ENCODE results near the gene PIH1D1.

Gene PIH1D1

DNA sequence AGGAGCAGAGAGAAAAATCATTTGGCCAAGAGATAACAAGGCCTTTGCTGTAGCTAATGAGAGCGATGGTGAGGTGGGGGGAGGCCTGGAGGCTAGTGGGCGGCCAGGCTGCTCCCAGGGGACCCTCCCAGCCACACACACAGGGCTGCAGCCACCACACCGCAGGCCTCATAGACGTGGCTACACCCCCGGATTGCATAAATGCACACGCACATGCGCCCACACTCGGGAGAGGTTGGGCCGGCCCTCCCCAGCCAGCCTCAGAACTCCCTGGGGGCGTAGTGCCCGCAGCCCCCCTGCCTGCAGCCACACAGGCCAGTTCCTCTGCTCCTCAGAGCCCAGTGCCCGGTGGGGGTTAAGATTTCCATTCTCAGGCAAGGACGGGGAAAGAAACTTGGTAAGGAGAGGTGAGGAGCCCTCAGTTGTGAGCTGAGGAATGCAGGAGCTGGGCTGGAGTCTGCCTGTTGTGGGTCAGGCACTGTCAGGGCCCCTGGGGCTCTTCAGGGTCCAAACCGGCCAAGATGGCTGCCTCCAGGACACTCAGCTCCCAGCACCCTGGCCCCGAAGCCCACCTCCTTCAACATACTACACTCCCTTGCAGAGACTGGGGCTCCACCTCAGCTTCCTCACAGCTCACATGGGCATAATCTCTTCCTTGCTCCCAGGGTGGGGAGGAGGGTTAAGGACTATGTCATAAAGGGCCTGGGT, 36.4 kb downstream of the PIH1D1 start:
- DNase-seq, result no peak

DNA sequence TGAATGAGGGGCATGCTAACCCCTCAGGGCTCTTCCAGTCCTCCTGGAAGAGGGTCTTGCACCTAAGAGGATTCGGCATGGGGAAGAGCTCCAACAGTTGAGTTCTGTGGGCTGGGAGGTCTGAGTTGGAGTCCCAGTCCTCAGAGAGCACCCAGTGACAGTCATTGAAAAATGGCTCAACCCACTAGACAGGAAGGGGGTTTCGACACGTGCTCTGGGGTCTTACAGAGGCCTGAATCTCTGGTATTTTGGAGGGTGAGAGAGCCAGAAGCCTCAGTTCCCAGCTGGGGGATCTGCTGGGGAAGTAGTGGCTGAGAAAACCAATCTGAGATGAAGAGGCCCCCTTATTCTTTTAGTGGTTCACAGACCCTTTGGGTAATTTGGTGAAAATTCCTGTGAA, 37.4 kb downstream of the PIH1D1 start:
- no peak for DNase-seq

DNA sequence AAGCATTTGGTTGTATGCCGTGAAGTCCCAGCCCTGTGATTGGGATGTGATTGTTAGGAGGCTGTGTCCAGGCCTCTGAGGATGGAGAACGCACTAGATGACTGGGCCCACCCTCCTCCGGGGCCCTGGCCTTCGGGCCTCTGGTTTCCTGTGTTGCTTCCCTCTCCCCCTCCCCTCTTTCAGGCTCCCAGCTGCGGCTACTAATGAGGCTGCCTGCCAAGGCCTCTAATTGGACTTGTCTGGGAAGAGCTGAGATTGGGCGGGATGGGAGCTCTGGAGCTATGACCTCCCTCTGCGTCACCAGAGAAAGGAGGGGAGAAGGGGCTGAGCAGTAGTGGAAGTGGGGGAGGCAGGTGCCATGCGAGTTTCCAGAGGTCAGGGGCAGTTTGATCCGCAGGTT, 38.3 kb downstream of the PIH1D1 start:
- DNase-seq, result no peak

DNA sequence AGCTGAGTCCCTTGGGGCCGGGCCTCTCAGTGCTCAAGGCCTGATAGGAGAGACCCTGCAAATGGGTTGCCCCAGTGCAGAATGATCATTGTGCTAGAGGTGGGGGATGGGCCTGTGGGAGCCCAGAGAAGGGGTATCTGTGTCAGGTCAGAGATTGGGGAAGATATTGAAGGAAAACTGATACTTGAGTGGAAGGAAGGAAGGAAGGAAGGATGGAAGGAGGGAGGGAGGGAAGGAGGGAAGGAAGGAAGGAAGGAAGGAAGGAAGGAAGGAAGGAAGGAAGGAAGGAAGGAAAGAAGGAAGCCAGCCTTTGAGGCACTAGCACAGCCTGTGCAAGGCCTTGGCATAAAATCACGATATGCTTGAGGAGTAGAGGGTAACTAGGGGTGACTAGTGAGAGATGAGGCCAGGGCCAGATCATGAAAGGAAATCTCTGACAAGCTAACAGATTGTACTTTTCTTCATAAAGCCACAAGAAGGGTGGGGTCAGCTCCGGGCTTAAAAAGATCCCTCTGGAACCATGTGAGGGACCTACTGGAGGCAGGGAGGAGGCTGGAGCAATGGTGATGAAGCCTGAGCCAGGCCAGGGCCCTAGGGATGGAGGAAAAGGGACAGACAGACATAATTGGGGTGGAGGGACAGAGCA, 39.8 kb downstream of the PIH1D1 start:
- no peak for DNase-seq

DNA sequence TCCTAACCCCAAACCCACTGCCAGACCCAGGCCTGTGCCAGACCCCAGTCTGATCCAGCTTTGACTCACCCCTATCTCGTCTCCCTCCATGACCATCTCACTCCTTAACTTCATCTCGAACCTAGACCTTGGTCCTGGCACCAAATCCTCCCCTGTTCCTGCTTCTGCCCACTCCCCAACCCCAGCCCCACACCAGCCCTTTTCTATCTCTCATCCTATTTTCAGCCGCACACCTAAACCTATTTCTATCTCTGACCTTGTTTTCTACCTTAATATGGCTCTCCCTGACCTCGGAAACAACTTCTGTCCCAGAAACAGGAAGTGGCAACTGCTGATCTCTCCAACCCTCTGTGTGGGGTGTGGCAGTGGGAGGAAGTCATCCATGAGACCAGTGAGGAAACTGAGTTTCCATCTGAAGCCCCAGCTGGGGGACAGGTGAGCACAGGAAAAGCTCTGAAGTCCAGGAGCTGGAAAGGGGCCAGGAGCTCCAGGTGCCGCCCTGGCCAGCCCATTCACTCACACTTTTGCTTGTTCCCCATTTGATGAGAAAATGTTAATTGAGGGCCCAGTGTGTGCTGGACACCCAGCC, 42.1 kb downstream of the PIH1D1 start:
- no peak for DNase-seq

DNA sequence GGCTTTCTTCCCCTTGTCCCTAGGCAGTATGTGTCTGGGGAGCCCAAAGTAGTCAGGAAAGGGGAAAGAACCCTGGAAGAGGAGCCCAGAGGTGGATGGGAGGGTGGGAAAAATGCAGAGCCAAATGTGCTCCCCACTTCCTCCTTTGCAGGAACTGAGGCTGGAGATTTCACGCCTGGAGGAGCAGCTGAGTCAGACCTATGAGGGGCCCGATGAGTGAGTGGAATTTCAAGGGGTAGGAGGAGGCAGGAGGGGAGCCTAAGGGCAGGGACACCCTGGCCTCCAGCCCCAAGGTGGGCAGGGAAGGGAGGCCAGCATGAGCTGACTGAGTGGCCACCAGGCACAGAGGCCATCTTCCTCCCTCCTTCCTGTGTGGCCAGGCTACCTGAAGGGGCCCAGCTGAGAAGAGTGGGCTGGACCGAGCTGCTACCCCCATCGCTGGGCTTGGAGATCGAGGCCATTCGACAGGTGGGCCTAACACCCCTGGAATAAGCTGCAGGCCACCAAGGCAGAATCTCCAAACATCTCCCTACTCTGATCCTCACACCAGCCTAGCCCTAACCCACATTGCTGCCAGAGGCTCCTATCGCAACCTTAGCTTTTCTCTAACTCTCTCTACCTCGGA, 42.7 kb downstream of the PIH1D1 start:
- no peak for DNase-seq

DNA sequence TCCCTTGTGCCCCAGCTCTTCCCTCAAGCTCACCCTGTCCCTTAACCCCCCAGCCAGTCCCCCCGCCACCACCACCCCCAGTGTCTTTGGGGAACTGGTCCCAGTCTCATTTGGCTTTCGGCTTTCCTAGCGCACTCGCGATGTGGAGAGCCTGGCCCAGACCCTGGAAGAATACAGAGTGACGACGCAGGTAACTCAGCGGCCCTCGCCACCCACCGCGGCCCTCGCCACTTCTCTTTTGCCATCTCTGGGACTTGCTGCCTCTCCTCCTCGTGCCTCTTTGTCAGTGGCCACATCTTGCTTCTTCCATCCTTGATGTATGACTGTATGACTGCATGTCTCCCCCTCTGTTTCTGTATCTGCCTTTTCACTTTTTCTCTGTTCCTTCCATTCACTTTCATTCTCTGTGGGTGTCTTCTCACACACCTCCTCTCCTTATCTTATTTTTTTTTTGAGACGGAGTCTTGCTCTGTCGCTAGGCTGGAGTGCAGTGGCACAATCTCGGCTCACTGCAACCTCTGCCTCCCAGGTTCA, 44.1 kb downstream of the PIH1D1 start:
- no peak for DNase-seq

DNA sequence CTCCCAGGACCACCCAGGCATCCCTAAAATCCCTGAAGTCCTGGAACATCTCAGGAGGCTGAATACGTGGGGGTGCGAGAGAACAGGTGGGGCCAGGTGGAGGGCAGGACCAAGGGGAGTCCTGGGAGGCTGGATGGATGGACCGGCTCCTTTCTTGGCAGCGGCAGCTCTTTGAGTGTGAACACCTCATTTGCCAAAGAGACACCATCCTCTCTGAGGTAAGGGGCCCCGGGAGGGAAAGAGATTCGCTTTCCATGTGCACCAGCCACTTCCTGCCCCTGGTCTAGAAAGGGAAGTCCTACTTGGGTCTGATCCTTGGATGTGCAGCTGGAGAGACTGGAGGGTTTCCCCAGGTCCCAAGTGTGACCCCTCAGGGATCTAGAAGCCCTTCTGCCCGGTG, 44.5 kb downstream of the PIH1D1 start:
- no peak for DNase-seq

DNA sequence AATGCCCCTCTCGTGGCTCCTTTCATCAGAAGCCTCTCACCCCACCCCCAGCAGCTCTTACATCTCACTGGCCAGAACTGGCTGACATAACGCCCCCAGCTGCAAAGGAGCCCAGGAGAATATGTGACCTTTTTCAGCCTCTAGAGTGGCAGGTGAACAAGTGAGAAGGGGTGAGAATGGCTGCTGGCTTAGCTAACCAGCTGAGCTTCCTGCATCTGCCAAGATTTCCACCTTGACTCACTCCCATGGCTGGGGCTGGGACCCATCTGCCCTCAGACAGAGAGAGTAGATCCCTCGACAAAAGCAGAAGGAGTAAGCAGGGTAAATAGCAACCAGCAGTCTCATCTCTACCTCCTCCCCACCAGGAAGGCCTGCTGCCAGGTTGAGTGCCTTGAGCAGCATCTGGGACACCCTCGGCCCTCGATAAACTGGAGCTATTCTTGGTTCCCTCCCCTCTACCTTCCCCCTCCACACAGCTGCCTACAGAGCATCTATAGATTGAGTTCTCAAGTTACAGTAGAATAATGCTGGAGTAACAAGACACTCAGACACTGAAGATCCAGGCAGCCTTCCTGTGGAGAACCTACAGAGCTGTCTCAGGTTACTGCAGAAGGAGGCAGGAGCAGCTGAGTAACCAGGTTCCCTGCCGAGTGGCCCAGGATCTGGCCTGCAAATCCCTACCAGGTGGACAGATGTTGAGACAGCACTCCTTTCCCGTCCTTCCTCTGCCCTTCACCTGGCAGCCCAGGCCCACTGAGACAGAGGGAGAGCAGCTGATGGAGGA, 48.0 kb downstream of the PIH1D1 start:
- peak; percentile 5 for DNase-seq

DNA sequence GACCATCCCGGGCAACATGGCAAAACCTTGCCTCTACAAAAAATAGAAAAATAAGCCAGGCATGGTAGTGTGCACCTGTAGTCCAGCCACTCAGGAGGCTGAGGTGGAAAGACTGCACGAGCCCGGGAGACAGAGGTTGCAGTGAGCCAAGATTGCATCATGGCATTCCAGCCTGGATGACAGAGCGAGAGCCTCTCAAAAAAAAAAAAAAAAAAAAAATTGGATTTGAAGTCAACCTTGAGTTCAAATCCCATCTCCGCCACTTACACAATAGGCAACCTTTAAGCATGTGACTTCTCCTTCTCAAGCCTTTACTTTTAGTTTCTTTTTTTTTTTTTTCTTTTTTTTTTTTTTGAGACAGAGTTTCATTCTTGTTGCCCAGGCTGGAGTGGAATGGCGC, 51.6 kb downstream of the PIH1D1 start:
- no peak for DNase-seq

DNA sequence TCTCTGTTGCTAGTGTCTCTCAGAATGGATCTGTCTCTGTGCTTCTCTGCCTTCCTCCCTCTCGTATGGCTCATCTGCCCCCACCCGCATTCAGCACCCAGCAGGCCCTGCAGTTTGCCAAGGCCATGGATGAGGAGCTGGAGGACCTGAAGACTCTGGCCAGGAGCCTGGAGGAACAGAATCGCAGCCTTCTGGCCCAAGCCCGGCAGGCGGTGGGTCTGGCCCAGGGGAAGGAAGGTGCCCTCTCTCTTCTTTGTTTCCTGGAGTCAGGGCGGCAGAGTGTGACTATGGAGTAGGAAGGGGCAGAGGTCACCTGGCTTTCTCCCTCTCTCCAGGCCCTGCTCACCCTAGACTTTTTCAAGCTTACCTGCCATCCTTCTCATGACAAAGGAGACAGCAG, 52.7 kb downstream of the PIH1D1 start:
- DNase-seq, result no peak

DNA sequence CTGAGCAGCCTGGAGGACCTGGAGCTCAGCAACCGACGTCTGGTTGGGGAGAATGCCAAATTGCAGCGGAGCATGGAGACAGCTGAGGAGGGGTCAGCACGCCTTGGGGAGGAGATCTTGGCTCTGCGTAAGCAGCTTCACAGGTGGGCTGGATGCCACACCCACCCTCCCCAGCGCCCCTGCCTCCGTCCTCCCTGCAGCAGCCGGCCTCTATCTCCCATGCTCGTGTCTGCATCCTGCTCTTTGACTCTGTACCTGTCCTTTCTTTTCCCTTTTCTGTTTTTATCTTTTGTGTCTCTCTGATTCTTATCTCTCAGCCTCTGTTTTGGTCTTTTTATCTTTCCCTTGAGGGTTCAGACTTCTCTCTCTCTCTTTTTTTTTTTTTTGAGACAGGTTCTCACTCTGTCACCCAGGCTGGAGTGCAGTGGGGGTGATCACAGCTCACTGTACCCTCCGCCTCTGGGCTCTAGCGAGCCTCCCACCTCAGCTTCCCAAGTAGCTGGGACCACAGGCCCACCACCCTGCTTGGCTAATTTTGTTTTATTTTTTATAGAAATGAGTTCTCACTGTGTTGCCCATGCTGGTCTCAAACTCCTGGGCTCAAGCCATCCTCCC, 53.5 kb downstream of the PIH1D1 start:
- DNase-seq, result no peak

DNA sequence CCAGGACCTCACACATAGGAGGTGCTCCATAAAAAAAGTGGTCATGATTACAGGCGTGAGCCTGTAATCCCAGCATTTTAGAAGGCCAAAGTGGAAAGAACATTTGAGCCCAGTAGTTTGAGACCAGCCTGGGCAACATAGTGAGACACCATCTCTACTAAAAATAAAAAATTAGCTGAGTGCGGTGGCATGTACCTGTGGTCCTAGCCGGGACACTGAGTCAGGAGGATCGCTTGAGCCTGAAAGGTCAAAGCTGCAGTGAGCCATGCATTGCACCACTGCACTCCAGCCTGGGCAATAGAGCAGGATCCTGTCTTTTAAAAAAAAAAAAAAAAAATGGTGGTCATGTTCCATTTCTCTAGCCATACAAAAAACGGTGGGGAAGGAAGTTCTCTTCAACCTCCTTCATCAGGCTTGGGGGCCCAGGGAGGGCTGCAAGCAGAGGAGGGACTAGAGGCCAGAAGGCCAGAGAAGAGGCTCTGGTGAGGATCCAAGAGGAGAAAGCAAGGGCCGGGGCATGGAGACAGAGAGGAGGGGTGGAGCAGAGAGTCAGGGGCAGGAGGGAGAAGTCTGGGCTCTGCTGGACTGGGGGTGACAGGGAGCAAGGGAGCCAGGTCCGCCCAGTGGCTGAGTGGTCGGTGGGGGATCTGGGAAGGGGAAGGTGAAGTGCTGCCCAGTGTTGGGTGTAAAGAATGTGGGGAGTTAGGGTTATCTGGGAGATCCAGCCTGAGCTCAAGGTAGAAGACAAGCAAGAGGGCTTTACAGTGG, 54.7 kb downstream of the PIH1D1 start:
- no peak for DNase-seq

Measured in NCI-H526 treated with DMSO at 0.1 percent for 48 hours (cell line).